ENCODE results near the gene CACNA2D2.

CACNA2D2 gene

DNA sequence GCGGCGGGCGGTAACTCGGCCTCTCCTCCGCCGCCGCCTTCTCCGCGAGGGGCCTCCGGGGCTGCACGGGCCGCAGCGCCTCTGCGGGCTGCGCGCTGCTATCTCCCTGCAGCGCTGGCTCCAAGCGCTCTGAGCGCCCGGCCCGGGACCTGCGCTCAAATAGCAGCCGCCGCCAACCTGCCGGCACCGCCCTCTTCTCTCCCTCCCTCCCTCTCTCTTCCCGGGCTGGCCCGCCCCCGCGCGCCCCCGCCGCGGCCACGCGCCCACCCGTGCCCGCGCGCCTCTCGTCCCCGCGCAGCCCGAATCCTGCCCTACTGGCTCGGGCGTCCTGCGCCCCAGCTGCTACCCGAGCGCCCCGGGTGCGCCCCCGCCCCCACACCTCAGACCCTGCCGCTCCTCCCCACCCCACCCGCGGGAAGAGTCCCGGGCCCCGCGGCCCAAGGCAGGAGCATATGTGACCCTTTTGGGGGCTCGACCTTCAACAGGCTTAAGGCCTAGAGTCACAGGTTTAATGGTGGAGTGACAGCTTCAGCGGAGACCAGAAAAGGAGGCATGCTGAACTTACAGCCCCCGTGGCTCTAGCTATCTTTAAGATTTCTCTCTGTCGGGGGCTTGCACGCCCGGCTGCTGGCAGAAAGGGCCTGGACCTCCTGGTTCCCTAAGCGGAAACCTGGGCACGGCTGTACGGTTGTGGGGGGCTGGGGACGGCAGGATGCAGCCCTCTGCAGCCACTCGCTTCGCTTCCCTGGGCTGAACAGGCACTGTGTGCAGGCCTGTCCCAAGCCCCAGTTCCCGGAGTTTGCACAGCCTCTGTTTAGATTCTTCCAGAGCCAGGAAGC, at the start of gene CACNA2D2:
TSS of gene CACNA2D2 (minus strand) at position 131 of the 839 bp plus-strand sequence. CDS start 211 bp downstream, outside the sequence.
- Histone ChIP-seq H2AFZ (ENCODE audit: low read length) (no peak within 1 kb of the TSS), H3K4me1 (ENCODE audit: insufficient read depth, low read length, severe bottlenecking) (no peaks in the 10 kb centered on the region), H3K36me3 (ENCODE audit: insufficient read depth, low read length) (no peaks in the 10 kb centered on the region), H4K20me1 (ENCODE audit: insufficient read depth, low read length) (no peaks in the 10 kb centered on the region), H3K79me2 (ENCODE audit: insufficient read depth, low read length) (no peaks in the 10 kb centered on the region), H3K27me3 (ENCODE audit: insufficient read depth, low read length) (no peaks in the 10 kb centered on the region), H3K9ac (ENCODE audit: low read length) (no peak within 1 kb of the TSS), H3K27ac (ENCODE audit: low read depth, low read length, poor library complexity, severe bottlenecking) (no peak within 1 kb of the TSS), H3K9me3 (ENCODE audit: low read length) (no peaks in the 10 kb centered on the region), H3K9me2 (ENCODE audit: low read depth, low read length) (no peaks in the 10 kb centered on the region), H3K4me2 (ENCODE audit: low read length) (no peak within 1 kb of the TSS), H3F3A (ENCODE audit: insufficient read depth, low read length) (no peaks in the 10 kb centered on the region), H3K4me3 (ENCODE audit: low read depth, low read length, poor library complexity, severe bottlenecking) (no peak within 1 kb of the TSS)
- TF ChIP-seq, protein P1, sequence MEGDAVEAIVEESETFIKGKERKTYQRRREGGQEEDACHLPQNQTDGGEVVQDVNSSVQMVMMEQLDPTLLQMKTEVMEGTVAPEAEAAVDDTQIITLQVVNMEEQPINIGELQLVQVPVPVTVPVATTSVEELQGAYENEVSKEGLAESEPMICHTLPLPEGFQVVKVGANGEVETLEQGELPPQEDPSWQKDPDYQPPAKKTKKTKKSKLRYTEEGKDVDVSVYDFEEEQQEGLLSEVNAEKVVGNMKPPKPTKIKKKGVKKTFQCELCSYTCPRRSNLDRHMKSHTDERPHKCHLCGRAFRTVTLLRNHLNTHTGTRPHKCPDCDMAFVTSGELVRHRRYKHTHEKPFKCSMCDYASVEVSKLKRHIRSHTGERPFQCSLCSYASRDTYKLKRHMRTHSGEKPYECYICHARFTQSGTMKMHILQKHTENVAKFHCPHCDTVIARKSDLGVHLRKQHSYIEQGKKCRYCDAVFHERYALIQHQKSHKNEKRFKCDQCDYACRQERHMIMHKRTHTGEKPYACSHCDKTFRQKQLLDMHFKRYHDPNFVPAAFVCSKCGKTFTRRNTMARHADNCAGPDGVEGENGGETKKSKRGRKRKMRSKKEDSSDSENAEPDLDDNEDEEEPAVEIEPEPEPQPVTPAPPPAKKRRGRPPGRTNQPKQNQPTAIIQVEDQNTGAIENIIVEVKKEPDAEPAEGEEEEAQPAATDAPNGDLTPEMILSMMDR (IDR thresholded peaks at IDR 0.05; ENCODE audit: low read length): no peak
- no peak for TF ChIP-seq EZH2 (IDR thresholded peaks at IDR 0.05; ENCODE audit: borderline replicate concordance, low read length)

- Histone ChIP-seq H3K9me3 (ENCODE audit: low read length) (no peaks in the 10 kb centered on the region), H2AFZ (ENCODE audit: low read length) (no peak overlapping the region), H3K27me3 (ENCODE audit: insufficient read depth, low read length) (peaks cover 8% of the 10 kb centered on the region), H3K9ac (ENCODE audit: low read length) (no peak overlapping the region), H3K4me1 (ENCODE audit: insufficient read depth, low read length, severe bottlenecking) (no peaks in the 10 kb centered on the region), H3K27ac (ENCODE audit: low read depth, low read length, poor library complexity, severe bottlenecking) (no peak overlapping the region), H3K9me2 (ENCODE audit: low read depth, low read length) (no peaks in the 10 kb centered on the region), H3K4me3 (ENCODE audit: low read depth, low read length, poor library complexity, severe bottlenecking) (no peak overlapping the region), H3K36me3 (ENCODE audit: insufficient read depth, low read length) (no peaks in the 10 kb centered on the region), H4K20me1 (ENCODE audit: insufficient read depth, low read length) (no peaks in the 10 kb centered on the region), H3K79me2 (ENCODE audit: insufficient read depth, low read length) (no peaks in the 10 kb centered on the region), H3F3A (ENCODE audit: insufficient read depth, low read length) (no peaks in the 10 kb centered on the region), H3K4me2 (ENCODE audit: low read length) (no peak overlapping the region)
- TF ChIP-seq, protein P1 (IDR thresholded peaks at IDR 0.05; ENCODE audit: low read length): no peak
- no peak for TF ChIP-seq EZH2 (IDR thresholded peaks at IDR 0.05; ENCODE audit: borderline replicate concordance, low read length)
These were observed 49.2 kb upstream of the CACNA2D2 start for GRCh38 chr3:50552598-50552997.

DNA sequence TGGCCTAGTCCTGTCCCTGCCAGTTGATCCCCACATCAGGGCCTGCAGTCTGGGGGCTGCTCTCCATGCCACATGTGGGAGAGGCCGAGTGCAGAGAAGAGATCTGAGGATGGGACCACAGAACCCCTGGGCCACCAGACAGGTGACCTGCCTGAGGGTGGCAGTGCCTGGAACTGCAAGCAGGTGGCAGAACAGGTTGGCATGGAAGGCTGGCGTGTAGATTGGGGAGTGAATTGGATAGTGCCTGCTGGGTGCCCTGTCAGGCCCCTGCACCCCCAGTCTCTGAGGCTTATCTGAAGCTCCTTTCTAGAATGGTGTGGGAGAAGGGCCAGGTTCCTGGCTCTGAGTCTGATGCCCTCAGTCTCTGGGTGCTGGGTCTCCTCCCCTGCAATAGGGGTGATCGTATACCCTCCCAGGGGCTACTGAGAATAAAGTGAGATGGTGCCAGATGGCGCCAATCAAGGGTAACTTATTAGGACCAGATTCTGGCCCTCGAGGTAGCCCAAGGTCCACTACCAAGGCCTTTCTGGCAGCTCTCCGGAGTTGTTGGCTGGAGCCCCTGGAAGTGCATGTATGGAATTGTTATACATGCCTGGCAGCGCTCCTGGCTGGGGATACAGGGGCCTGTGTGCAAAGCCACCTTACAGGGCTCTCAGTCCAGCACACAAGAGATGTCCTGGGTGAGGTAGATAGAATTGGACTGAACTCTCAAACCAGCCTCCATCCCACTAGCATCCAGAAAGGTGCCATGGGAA, 48.4 kb upstream of the CACNA2D2 start:
- Histone ChIP-seq H3K27me3 (ENCODE audit: insufficient read depth, low read length) (peaks cover 6% of the 10 kb centered on the region), H3K4me3 (ENCODE audit: low read depth, low read length, poor library complexity, severe bottlenecking) (no peak overlapping the region), H3K9ac (ENCODE audit: low read length) (no peak overlapping the region), H4K20me1 (ENCODE audit: insufficient read depth, low read length) (no peaks in the 10 kb centered on the region), H3K9me3 (ENCODE audit: low read length) (no peaks in the 10 kb centered on the region), H3K4me1 (ENCODE audit: insufficient read depth, low read length, severe bottlenecking) (no peaks in the 10 kb centered on the region), H3F3A (ENCODE audit: insufficient read depth, low read length) (no peaks in the 10 kb centered on the region), H3K36me3 (ENCODE audit: insufficient read depth, low read length) (no peaks in the 10 kb centered on the region), H2AFZ (ENCODE audit: low read length) (no peak overlapping the region), H3K27ac (ENCODE audit: low read depth, low read length, poor library complexity, severe bottlenecking) (no peak overlapping the region), H3K9me2 (ENCODE audit: low read depth, low read length) (no peaks in the 10 kb centered on the region), H3K79me2 (ENCODE audit: insufficient read depth, low read length) (no peaks in the 10 kb centered on the region), H3K4me2 (ENCODE audit: low read length) (no peak overlapping the region)
- TF ChIP-seq, protein P1 (IDR thresholded peaks at IDR 0.05; ENCODE audit: low read length): no peak; the same call in 1 of the 2 replicates
- no peak for TF ChIP-seq EZH2 (IDR thresholded peaks at IDR 0.05; ENCODE audit: borderline replicate concordance, low read length)

Data from OCI-LY1 (cell line).